Measurements from ENCODE around the gene SLA2.

- TF ChIP-seq CTCF (IDR thresholded peaks at IDR 0.05; ENCODE audit: borderline replicate concordance, extremely low read depth, low read length, poor library complexity, severe bottlenecking) (no peak), EZH2 (IDR thresholded peaks at IDR 0.05; ENCODE audit: borderline replicate concordance, low read depth, low read length, severe bottlenecking) (no peak)
Observed at GRCh38 chr20:36670665-36671357, 24.8 kb upstream of the SLA2 start.

All from DND-41 (cell line).